ENCODE data around the gene EXOC6B.

DNA sequence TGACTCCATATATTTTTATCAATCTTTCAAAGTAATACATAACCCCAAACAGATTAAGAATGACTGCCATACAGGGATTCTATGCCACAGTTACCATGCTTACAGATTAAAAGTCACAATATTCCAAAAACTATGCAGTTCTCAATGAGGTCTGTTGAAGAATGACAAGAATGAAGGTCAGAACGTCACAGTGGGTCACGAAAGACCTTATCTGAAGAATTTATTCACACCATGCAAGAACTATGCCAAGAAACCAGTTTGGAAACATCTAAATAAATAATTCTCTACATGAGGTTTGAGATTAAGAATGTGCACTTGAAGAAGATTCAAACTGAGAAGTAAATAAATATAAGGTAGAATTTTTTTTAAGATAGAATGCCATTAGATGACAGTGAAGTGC, 253.3 kb downstream of the EXOC6B start:
- TF ChIP-seq, protein P1, sequence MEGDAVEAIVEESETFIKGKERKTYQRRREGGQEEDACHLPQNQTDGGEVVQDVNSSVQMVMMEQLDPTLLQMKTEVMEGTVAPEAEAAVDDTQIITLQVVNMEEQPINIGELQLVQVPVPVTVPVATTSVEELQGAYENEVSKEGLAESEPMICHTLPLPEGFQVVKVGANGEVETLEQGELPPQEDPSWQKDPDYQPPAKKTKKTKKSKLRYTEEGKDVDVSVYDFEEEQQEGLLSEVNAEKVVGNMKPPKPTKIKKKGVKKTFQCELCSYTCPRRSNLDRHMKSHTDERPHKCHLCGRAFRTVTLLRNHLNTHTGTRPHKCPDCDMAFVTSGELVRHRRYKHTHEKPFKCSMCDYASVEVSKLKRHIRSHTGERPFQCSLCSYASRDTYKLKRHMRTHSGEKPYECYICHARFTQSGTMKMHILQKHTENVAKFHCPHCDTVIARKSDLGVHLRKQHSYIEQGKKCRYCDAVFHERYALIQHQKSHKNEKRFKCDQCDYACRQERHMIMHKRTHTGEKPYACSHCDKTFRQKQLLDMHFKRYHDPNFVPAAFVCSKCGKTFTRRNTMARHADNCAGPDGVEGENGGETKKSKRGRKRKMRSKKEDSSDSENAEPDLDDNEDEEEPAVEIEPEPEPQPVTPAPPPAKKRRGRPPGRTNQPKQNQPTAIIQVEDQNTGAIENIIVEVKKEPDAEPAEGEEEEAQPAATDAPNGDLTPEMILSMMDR (IDR thresholded peaks at IDR 0.05) = no peak
- TF ChIP-seq POLR2A (IDR thresholded peaks at IDR 0.05) = no peak

All from prostate gland (tissue), 2 donors.